HG02642 (cell line): ENCODE data around the gene GNPAT.

Source experiments
- ATAC-seq: cut with Tn5 transposase; IDR thresholded peaks from one replicate; pipeline ENCODE4 v1.9.1; 2021; ENCODE audit warnings: mild to moderate bottlenecking; ENCODE audit not compliant: unreplicated experiment, poor library complexity

The GNPAT gene

GRCh38 chr1:231240531-231240882 lies 505 bp upstream of the GNPAT start:
- no peak for ATAC-seq

- peak; percentile 23 for ATAC-seq
Observed at GRCh38 chr1:231241750-231242149, 738 bp downstream of the GNPAT start.

DNA sequence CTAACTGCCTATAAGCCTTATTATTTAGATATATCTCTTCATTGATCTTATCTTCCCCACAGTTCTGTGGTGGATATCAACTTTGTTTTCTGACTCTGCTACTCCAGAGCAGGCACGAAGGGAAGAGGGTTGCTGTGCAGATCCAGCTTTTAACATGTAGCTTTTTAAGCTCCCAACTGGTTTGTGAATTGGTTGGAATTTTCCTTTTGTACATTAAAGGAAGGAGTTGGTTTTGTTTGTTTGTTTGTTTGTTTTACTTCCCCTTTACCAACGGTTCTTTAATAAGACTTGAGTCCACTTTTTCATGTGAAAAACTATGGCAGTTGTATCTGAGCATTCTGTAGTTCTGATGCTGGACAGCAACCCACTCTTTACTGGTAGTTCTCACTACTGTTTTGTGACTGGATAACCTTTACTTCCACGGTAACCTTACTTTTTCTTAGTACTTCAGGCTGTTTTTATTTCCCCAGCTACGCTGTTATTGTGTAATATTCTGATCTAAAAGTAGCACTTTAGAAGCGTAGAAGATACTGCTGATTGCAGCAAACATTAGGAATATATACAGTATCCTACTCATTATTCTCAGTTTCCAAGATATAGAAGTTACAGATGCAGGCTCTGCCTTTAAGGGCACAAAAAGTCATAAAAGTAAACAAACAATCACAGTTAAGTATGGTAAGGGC lies 1.6 kb downstream of the GNPAT start:
- no peak for ATAC-seq

DNA sequence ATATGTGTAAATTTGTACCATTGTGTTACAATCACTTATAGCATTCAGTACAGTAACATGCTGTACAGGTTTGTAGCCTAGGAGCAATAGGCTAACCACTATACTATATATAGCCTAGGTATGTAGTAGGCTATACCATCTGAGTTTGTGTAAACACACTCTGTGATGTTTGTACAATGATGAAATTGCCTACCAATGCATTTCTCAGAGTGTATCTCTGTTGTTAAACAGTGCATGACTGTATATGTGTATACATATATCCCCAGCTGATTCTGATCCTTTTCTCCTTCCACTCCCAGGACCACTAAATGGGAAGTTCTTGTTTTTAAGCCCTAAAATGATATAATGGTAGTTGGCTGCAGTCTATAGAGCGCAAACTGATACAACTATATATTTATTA lies 7.8 kb downstream of the GNPAT start:
- no peak for ATAC-seq

GRCh38 chr1:231252336-231252735 lies 11.3 kb downstream of the GNPAT start:
- ATAC-seq = no peak

- ATAC-seq = no peak
Observed at GRCh38 chr1:231260351-231260750, 19.3 kb downstream of the GNPAT start.

- ATAC-seq = no peak
Observed at GRCh38 chr1:231264642-231265041, 23.6 kb downstream of the GNPAT start.

- ATAC-seq = no peak
Observed at GRCh38 chr1:231265379-231265778, 24.4 kb downstream of the GNPAT start.

DNA sequence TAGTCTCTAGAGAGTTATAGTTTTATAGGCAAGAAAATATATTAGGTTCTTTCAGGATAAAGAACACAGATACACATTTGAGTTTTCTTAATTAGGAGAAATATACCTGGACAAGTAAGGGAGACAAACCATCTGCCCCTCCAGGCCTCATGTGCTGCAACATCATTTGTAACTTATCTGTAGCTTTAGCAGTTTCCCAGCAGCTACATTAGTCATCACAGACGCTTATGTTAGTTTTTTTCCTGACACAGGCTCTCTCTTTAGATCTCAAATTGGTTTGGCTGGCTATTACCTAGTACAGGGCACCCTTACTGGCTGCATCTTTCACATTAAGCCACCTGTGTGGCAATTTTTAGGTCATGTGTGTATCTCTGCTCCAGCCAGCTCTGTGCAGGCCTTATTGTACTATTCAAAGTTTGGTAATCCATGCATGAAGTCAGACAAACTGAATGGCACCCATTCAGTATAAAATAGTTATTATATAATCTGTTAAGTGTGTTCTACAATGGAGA lies 25.9 kb downstream of the GNPAT start:
- no peak for ATAC-seq

DNA sequence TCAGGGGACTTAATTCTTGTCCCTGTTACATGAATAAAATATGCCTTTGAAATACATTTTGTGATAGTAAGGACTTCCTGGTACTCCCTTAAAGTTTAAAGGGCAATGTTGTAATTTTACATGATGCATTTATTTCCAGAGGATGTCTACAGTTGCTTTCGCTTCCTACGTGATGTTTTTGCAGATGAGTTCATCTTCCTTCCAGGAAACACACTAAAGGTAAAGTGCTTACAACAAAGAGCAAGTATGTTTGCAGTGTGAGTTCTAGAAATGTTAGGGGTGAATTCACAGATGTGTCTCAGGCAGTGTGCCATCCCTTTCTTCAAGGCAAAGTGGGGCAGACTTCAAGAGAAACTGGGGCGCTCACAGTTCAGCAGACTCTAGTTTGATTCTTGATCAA lies 31.2 kb downstream of the GNPAT start:
- no peak for ATAC-seq

GRCh38 chr1:231272880-231273279 lies 31.9 kb downstream of the GNPAT start:
- no peak for ATAC-seq

- no peak for ATAC-seq
Observed at GRCh38 chr1:231274119-231274825, 33.3 kb downstream of the GNPAT start.

DNA sequence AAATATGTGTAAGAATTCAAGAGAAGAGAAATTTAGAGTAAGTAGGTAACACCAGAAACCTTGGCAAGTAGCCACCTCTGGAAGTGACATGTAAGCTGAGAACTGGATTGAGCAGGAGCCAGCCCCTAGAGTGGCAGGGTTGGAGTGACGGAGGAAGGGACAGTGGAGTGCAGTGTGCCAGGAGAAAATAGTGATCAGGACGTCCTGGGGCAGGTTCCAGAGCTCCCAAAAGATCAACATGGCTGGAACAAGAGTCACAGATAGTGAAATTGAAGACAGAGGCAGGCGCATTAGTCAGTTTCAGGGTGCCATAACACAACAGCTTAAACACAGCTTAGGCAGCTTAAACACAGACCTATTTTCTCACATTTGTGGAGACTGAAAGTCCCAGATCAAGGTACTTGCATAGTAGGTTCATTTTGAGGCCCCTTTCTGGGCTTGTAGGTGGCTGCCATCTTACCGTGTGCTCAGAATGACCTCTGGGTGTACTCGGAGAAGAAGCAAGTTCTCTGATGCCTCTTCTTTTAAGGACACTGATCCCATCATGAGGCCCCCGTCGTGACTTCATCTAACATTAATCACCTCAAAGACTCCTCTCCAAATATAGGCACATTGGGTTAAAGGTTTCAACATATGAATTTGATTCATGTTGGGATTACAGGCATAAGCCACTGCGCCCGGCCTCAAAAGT lies 37.2 kb downstream of the GNPAT start:
- ATAC-seq = no peak

- no peak for ATAC-seq
Observed at GRCh38 chr1:231279081-231279480, 38.1 kb downstream of the GNPAT start.

DNA sequence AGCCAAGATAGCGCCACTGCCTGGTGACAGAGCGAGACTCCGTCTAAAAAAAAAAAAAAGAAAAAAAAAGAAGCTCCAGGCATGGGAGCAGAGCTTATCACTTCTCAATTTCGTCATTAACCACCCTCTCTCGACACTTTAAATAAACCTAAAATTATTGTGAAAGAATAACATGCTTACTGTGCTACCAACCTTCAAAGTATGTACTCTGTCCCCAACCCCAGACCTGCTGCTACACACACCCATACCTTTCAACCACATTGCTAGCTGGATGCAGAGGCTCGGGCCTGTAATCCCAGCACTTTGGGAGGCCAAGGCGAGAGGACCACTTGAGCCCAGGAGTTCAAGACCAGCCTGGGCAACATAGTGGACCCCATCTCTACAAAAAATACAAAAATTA lies 38.7 kb downstream of the GNPAT start:
- ATAC-seq = no peak

DNA sequence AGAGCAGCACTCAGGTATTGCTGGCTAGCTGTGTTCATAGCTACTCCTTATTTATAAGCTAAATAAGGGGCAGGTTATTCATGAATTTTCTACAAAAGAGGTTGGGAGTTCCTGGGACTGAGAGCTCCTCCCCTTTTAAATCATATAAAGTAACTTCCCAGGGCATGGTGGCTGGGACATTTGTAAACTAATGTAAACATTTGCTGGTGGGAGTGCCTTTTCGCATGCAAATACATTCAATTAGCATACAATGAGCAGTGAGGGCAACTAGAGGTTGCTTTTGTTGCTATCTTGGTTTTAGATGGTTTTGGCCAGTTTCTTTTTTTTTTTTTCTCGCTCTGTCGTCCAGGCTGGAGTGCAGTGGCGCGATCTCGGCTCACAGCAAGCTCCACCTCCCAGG lies 43.4 kb downstream of the GNPAT start:
- ATAC-seq = no peak

GRCh38 chr1:231286603-231287002 lies 45.6 kb downstream of the GNPAT start:
- ATAC-seq = no peak

- ATAC-seq = no peak
Observed at GRCh38 chr1:231295938-231296337, 54.9 kb downstream of the GNPAT start.

DNA sequence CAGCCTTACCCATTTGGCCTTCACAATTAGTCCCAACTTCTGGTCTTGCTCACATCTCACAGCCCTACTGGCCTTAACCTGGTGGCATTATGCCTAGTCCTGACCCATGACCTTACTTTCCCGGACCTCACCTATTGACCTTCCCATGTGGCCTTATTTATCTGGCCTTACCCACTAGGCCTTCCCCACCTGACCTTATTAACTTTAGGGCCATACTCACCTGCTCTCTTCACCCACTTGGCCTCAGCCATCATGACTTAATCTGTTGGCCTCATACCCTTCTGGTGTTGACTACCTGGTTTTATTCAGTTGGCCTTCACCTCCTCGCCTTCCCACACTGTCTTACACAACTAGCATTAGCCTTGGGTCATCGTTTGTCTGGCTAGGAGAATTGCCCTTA lies 61.0 kb downstream of the GNPAT start:
- no peak for ATAC-seq

GRCh38 chr1:231310391-231310934 lies 69.5 kb downstream of the GNPAT start:
- ATAC-seq = no peak
